B cell (primary cell): Measurements from ENCODE around the gene NUTM2G.
"Not testable (repeated sequence)": the region's sequence is repeated elsewhere in the genome, so short reads cannot be mapped to it uniquely, and the experiment has no call there.

Experiments
- CTCF ChIP-seq: fragments of 200-600 bp; IDR thresholded peaks from one replicate; pipeline ENCODE4 v1.8.0; 2022; ENCODE audit warnings: antibody characterized with exemption, mild to moderate bottlenecking
- EZH2 ChIP-seq: IDR thresholded peaks from 2 replicates; pipeline ENCODE4 v1.6.1; 2012; ENCODE audit warnings: borderline replicate concordance, low read depth, mild to moderate bottlenecking, moderate library complexity, low read length; ENCODE audit not compliant: insufficient read depth, poor library complexity, severe bottlenecking

- TF ChIP-seq CTCF, EZH2: not testable (repeated sequence)
Measured at GRCh38 chr9:96972552-96972951, 43.9 kb downstream of the NUTM2G start.
